Muscle layer of duodenum (tissue), 2 donors: ENCODE measurements around the gene CSE1L.
A peak's percentile ranks its signal among the peaks of the same experiment; 100 is the strongest.

Experiments used
- H3K27ac ChIP-seq: one replicate; pipeline ENCODE4 v1.7.0; 2013; ENCODE audit warnings: mild to moderate bottlenecking, low read length
- H3K27me3 ChIP-seq: one replicate; pipeline ENCODE4 v1.7.0; 2013; ENCODE audit warnings: low read depth, mild to moderate bottlenecking, control low read depth, low read length
- H3K36me3 ChIP-seq, 2 donors: one replicate each; pipeline ENCODE4 v1.7.0; 2013; ENCODE audit warnings: low read length in 2 of 2, control low read depth in 1 of 2, mild to moderate bottlenecking in 1 of 2; ENCODE audit not compliant: insufficient read depth in 2 of 2, control insufficient read depth in 1 of 2
- H3K4me1 ChIP-seq, 2 donors: one replicate each; pipeline ENCODE4 v1.7.0; 2013; ENCODE audit warnings: low read length in 2 of 2, mild to moderate bottlenecking in 2 of 2, control low read depth in 1 of 2, moderate library complexity in 1 of 2; ENCODE audit not compliant: insufficient read depth in 2 of 2, control insufficient read depth in 1 of 2
- H3K4me3 ChIP-seq, 2 donors: one replicate each; pipeline ENCODE4 v1.7.0; 2013; ENCODE audit warnings: low read length in 2 of 2, low read depth in 1 of 2, mild to moderate bottlenecking in 1 of 2
- H3K9me3 ChIP-seq, 2 donors: one replicate each; pipeline ENCODE4 v1.7.0; 2013; ENCODE audit warnings: low read length in 2 of 2, control low read depth in 1 of 2, mild to moderate bottlenecking in 1 of 2; ENCODE audit not compliant: control insufficient read depth in 1 of 2
- donor health status: healthy.

Gene CSE1L

GRCh38 chr20:49032455-49032854 is 13.7 kb upstream of the CSE1L start:
- H3K4me3 ChIP-seq = no peak overlapping the region
- H3K27ac ChIP-seq = no peak overlapping the region
- no peaks in the 10 kb centered on the region for H3K4me1 ChIP-seq
- H3K27me3 ChIP-seq = no peaks in the 10 kb centered on the region
- peaks cover 50 to 54% of the 10 kb centered on the region in 2 donors for H3K36me3 ChIP-seq
- no peaks in the 10 kb centered on the region for H3K9me3 ChIP-seq

- H3K4me3 ChIP-seq = no peak overlapping the region
- no peaks in the 10 kb centered on the region for H3K27me3 ChIP-seq
- peaks cover 37 to 39% of the 10 kb centered on the region in 2 donors for H3K36me3 ChIP-seq
- no peaks in the 10 kb centered on the region for H3K9me3 ChIP-seq
- H3K4me1 ChIP-seq = no peaks in the 10 kb centered on the region
- H3K27ac ChIP-seq = no peak overlapping the region
These were observed 11.9 kb upstream of the CSE1L start for GRCh38 chr20:49034070-49034732.

DNA sequence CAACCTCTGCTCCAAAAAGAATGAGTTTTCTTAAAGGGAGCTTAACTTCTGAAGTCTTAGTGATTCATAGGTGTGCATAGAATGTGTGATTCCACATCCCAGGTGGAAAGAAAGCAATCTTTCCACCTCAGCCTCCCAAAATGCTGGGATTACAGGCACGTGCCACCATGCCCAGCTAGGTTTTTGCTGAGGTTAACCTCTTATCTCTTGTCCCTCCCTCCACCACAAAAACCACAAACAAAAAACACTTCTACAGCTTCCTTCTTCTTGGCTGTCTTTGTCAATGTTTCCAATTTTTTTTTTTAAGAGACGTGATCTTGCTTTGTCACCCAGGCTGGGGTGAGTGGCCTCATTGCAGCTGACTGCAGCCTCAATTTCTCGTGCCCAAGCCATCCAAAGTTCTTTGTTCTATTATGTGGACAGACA is 8.1 kb upstream of the CSE1L start:
- Histone ChIP-seq H3K4me3 (no peak overlapping the region), H3K4me1 (no peaks in the 10 kb centered on the region), H3K27ac (no peak overlapping the region), H3K27me3 (no peaks in the 10 kb centered on the region), H3K36me3 (peaks cover 24 to 31% of the 10 kb centered on the region in 2 donors), H3K9me3 (no peaks in the 10 kb centered on the region)

- Histone ChIP-seq H3K4me1 (no peaks in the 10 kb centered on the region), H3K36me3 (peaks cover 6 to 13% of the 10 kb centered on the region in 2 donors), H3K4me3 (no peak overlapping the region)
These were observed 6.3 kb upstream of the CSE1L start for GRCh38 chr20:49039854-49040253.

GRCh38 chr20:49043000-49043399 is 3.1 kb upstream of the CSE1L start:
- Histone ChIP-seq H3K4me3 (no peak overlapping the region), H3K36me3 (no peaks in the 10 kb centered on the region), H3K9me3 (no peaks in the 10 kb centered on the region), H3K4me1 (peaks cover 0 to 15% of the 10 kb centered on the region in 2 donors), H3K27ac (no peak overlapping the region), H3K27me3 (no peaks in the 10 kb centered on the region)

More at GRCh38 chr20:49039854-49040253, 6.3 kb upstream of the CSE1L start:
- Histone ChIP-seq H3K27ac (no peak overlapping the region), H3K9me3 (no peaks in the 10 kb centered on the region), H3K27me3 (no peaks in the 10 kb centered on the region)

DNA sequence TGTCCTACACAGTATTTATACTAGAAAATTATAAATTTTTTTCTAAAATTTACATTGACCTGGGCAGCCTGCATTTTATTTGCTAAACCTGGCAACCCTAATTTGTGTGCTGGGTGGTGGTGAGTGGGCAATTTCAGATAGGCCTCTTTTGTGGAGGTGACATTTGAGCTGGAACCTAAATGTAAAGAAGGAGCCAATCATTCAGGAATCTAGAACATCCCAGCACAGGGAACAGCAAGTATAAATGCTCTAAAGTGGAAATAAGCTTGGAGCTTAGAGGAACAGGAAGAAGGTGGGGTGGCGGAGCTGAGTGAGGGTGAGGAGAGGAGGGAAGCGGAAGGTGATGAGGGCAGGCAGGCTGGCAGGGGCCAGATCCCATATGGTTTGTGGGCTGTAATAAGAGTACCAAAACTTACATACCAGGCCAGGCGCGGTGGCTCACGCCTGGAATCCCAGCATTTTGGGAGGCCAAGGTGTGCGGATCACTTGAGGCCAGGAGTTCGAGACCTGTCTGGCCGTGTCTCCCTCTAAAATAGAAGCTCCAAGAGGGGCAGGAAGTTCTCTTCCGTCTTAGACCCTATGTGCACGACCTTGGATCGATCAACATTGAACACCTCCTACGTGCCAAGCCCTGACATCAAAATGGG is 549 bp upstream of the CSE1L start:
- Histone ChIP-seq H3K27me3 (no peaks in the 10 kb centered on the region), H3K27ac (peak overlapping the region; percentile 94), H3K4me3 (peak overlapping the region; percentile 94 to 98)

GRCh38 chr20:49052334-49052733 is 6.2 kb downstream of the CSE1L start:
- Histone ChIP-seq H3K4me1 (peaks cover 5 to 22% of the 10 kb centered on the region in 2 donors), H3K27me3 (no peaks in the 10 kb centered on the region), H3K4me3 (no peak overlapping the region), H3K27ac (no peak overlapping the region), H3K9me3 (no peaks in the 10 kb centered on the region), H3K36me3 (peaks cover 0 to 4% of the 10 kb centered on the region in 2 donors)

More for the DNA sequence above, 549 bp upstream of the CSE1L start:
- H3K36me3 ChIP-seq = no peaks in the 10 kb centered on the region
- H3K9me3 ChIP-seq = no peaks in the 10 kb centered on the region
- peaks cover 0 to 21% of the 10 kb centered on the region in 2 donors for H3K4me1 ChIP-seq

DNA sequence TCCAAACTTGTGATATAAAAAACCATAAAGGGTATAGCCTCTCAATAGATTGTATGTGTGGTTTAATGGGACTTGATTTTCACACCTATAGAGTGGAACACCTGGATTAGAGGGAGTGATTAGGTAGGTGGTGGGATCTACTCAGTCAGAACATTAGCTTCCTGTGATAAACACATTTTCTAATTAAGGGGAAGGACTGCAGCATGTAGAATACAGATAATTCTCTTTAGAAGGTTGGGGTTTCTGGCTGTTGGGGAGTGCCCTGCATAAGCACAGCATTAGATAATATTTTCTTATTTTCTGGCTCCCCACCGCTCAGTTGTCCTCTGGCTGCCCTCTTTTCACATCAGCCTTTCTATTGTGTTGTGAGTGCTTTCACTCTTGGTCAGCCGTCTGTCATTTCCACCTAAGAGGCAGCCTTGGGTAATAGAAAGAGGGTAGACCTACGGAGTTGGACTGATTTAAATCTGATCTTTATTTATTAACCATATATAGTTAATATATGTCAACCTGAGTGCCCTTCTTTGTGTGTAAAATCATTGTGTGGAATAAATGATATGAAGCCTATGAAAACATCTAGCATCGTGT is 8.0 kb downstream of the CSE1L start:
- Histone ChIP-seq H3K27ac (no peak overlapping the region), H3K27me3 (no peaks in the 10 kb centered on the region), H3K4me3 (no peak overlapping the region), H3K36me3 (peaks cover 0 to 4% of the 10 kb centered on the region in 2 donors), H3K4me1 (peaks cover 5 to 9% of the 10 kb centered on the region in 2 donors), H3K9me3 (no peaks in the 10 kb centered on the region)

- no peaks in the 10 kb centered on the region for H3K27me3 ChIP-seq
- peaks cover 19 to 23% of the 10 kb centered on the region in 2 donors for H3K36me3 ChIP-seq
- no peaks in the 10 kb centered on the region for H3K9me3 ChIP-seq
- H3K4me1 ChIP-seq = no peaks in the 10 kb centered on the region
- H3K4me3 ChIP-seq = no peak overlapping the region
- no peak overlapping the region for H3K27ac ChIP-seq
These were observed 17.2 kb downstream of the CSE1L start for GRCh38 chr20:49063279-49063678.

GRCh38 chr20:49074521-49074920 is 28.4 kb downstream of the CSE1L start:
- no peaks in the 10 kb centered on the region for H3K4me1 ChIP-seq
- H3K27ac ChIP-seq = no peak overlapping the region
- H3K27me3 ChIP-seq = no peaks in the 10 kb centered on the region
- H3K4me3 ChIP-seq = no peak overlapping the region
- peaks cover 35 to 73% of the 10 kb centered on the region in 2 donors for H3K36me3 ChIP-seq
- H3K9me3 ChIP-seq = no peaks in the 10 kb centered on the region

DNA sequence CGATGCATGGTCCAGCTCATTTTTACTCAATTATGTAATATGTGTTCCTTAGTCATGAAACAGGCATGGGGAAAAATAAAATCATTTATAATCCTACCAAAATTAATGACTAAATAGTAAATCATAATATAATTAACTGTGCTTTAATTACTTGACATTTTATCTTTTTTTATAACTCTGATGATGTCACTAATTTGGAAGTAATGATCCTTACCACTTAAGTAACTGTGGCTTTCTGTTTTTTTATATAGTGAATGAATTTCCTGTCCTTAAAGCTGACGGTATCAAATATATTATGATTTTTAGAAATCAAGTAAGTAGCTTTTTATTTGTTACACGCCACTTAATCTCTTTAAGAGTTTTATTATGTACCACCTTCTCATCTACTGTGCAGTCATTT is 32.2 kb downstream of the CSE1L start:
- Histone ChIP-seq H3K9me3 (no peaks in the 10 kb centered on the region), H3K36me3 (peaks cover 32 to 76% of the 10 kb centered on the region in 2 donors), H3K27me3 (no peaks in the 10 kb centered on the region), H3K4me1 (no peaks in the 10 kb centered on the region), H3K4me3 (no peak overlapping the region), H3K27ac (no peak overlapping the region)
